Mesothelial cell of epicardium (in vitro differentiated cells): ENCODE data around the gene NUP214. TPM values are rescaled to one million over a fixed set of nuclear protein-coding genes. Genes with fewer than 3 reads are reported as not detected.

Source experiments
- DNase-seq, 2 experiments: peaks; one replicate each; pipeline ENCODE4 v3.0.0; 2021; ENCODE audit warnings: low spot score in 2 of 2; ENCODE audit not compliant: unreplicated experiment in 2 of 2
- H3K27ac Mint-ChIP-seq: 2 replicates; pipeline ENCODE4 v1.8.0; 2021; ENCODE audit warnings: mixed read lengths
- H3K27me3 Mint-ChIP-seq: 2 replicates; pipeline ENCODE4 v1.8.0; 2021; ENCODE audit warnings: low read depth, mixed read lengths
- H3K36me3 Mint-ChIP-seq: 2 replicates; pipeline ENCODE4 v1.8.0; 2021; ENCODE audit warnings: mixed read lengths
- H3K4me1 Mint-ChIP-seq: 2 replicates; pipeline ENCODE4 v1.8.0; 2021; ENCODE audit warnings: mixed read lengths
- H3K4me3 Mint-ChIP-seq: 2 replicates; pipeline ENCODE4 v1.8.0; 2021; ENCODE audit warnings: mild to moderate bottlenecking, moderate library complexity, mixed read lengths
- H3K9me3 Mint-ChIP-seq: 2 replicates; pipeline ENCODE4 v1.8.0; 2021; ENCODE audit warnings: mixed read lengths
- CTCF ChIP-seq: fragments of 200-600 bp; sonication (generic); IDR thresholded peaks from one replicate; pipeline ENCODE4 v1.5.0; 2021; ENCODE audit warnings: antibody characterized with exemption; ENCODE audit not compliant: unreplicated experiment
- total RNA-seq: library from RNA; stranded (reverse); gene quantifications from 3 replicates; pipeline ENCODE4 v1.2.1, GENCODE V29; 2021

The NUP214 gene
- total RNA-seq, 1 donor from 2014 or later: 69.4 TPM

GRCh38 chr9:131117121-131117761, 8.1 kb upstream of the NUP214 start:
- H3K4me3 Mint-ChIP-seq: no peak overlapping the region
- H3K27me3 Mint-ChIP-seq: no peaks in the 10 kb centered on the region
- no peak for DNase-seq
- no peaks in the 10 kb centered on the region for H3K36me3 Mint-ChIP-seq
- TF ChIP-seq CTCF: no peak
- H3K27ac Mint-ChIP-seq: no peak overlapping the region
- H3K4me1 Mint-ChIP-seq: no peaks in the 10 kb centered on the region
- no peaks in the 10 kb centered on the region for H3K9me3 Mint-ChIP-seq

GRCh38 chr9:131117762-131118145, 7.6 kb upstream of the NUP214 start:
- Mint-ChIP-seq H3K27ac (no peak overlapping the region), H3K4me3 (no peak overlapping the region), H3K4me1 (no peaks in the 10 kb centered on the region), H3K27me3 (no peaks in the 10 kb centered on the region), H3K36me3 (no peaks in the 10 kb centered on the region), H3K9me3 (no peaks in the 10 kb centered on the region)
- no peak for TF ChIP-seq CTCF
- DNase-seq: no peak

GRCh38 chr9:131119600-131119999, 5.8 kb upstream of the NUP214 start:
- H3K36me3 Mint-ChIP-seq: no peaks in the 10 kb centered on the region
- H3K27ac Mint-ChIP-seq: no peak overlapping the region
- TF ChIP-seq CTCF: no peak
- H3K4me1 Mint-ChIP-seq: no peaks in the 10 kb centered on the region
- H3K4me3 Mint-ChIP-seq: no peak overlapping the region
- DNase-seq: no peak
- H3K9me3 Mint-ChIP-seq: no peaks in the 10 kb centered on the region
- no peaks in the 10 kb centered on the region for H3K27me3 Mint-ChIP-seq

- H3K36me3 Mint-ChIP-seq: no peaks in the 10 kb centered on the region
- no peaks in the 10 kb centered on the region for H3K9me3 Mint-ChIP-seq
- peaks cover 8% of the 10 kb centered on the region for H3K4me1 Mint-ChIP-seq
- no peaks in the 10 kb centered on the region for H3K27me3 Mint-ChIP-seq
- no peak overlapping the region for H3K27ac Mint-ChIP-seq
- TF ChIP-seq CTCF: no peak
- DNase-seq: no peak
- no peak overlapping the region for H3K4me3 Mint-ChIP-seq
Observed at GRCh38 chr9:131120620-131121228, 4.7 kb upstream of the NUP214 start.

GRCh38 chr9:131121346-131121745, 4.0 kb upstream of the NUP214 start:
- Mint-ChIP-seq H3K27ac (no peak overlapping the region), H3K4me1 (peaks cover 14% of the 10 kb centered on the region), H3K9me3 (no peaks in the 10 kb centered on the region), H3K36me3 (no peaks in the 10 kb centered on the region), H3K4me3 (no peak overlapping the region), H3K27me3 (no peaks in the 10 kb centered on the region)
- TF ChIP-seq CTCF: no peak
- no peak for DNase-seq
